Epithelial cell of prostate (primary cell): ENCODE measurements around the gene SCYGR2.

ENCODE experiments used
- DNase-seq: peaks from one replicate; pipeline ENCODE4 v3.0.0-alpha.2; 2011; ENCODE audit warnings: low read depth, low spot score
- H3K27ac ChIP-seq: fragments of 450-650 bp; 2 replicates; pipeline ENCODE4 v1.5.1; 2017; ENCODE audit warnings: mild to moderate bottlenecking

Gene SCYGR2

DNA sequence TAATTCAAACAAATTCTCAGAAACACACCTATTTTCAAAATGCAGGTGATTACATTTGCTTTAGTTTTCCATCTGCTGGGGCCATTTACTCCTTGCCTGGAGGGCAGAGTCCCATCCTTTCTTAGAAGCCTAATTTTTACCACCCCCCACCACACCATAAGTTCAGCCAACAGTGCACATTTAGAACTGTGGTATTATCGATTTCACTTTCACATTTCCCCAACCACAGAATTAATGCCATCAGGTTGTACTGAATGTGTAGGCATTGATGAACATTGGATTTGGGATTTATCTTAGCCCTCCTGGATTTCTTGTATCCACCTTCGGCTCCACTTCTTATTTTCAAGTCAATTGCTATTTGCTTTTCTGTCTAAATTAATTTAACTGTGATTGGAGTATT is 11.4 kb downstream of the SCYGR2 start:
- no peak overlapping the region for H3K27ac ChIP-seq
- DNase-seq, result no peak

DNA sequence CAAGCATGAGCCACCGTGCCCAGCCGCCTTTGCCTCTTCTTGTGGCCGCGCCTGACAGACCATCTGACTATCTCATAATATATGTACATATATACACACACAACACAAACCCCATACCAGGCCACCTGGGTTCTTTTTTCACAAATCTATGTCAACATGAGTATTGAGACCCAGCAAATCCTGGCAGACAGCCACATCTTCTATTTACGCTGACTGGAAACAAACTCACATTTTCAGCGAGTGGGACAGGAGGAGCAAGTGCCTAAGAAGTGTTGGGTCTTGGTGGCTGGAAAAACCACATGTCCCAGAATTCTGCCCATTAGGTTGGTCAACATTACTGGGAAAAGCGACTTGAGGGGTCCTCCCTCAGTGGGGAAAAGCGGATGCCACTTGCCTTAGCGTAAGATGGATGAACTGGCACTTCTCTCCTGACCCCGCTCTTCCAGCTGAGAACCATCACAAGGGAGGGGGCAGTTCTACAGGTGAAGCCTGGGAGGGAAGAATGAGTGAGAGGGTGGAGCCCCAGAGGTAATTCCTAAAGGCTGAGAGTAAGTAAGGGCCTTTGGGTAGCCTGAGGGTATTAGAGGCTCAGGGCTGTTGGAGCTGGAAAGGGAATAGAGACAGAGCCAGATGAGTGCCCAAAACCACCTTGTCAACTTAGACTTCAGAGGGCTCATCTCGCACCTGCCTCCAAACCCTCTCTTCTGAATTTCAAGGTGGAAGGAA is 14.0 kb downstream of the SCYGR2 start:
- no peak for DNase-seq
- H3K27ac ChIP-seq, result no peak overlapping the region

DNA sequence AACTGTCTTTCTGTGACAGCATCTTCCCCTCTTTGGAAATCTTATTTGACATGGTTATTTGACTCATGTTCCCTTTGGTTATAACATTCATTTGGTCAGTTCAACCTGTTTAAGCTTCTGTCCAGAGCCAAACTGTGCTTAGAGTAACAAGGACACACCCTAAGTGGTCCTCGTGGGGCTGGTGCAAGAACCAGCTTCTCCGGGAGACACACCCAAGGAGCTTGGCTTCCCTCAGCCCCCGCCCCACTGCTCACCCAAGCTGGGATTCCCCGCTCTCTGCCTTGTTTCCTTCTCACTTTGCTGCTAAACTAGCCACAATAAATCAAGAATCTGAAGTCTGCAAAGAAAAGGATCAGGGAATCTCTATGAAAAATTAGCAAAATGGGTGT is 14.6 kb downstream of the SCYGR2 start:
- H3K27ac ChIP-seq, result no peak overlapping the region
- DNase-seq, result no peak

DNA sequence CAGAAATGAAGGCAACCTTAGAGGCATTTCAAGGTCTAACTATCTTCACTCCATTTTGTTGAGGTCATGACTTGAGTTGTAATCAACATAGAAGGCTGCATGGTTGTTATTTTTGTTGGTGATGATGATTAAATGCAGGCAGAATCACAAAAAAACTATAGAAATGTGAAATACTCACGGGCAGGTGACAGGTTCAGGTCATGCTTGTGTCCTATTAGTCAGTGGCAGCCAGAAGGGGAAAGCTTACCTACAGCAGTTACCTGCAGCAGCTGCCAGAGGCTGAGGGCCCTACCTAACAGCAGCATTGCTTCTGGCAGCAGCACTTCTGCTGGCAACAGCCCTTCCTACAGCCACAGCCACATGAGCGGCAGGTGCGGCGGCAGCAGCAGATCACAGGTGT is 15.6 kb downstream of the SCYGR2 start:
- DNase-seq, result no peak
- no peak overlapping the region for H3K27ac ChIP-seq

DNA sequence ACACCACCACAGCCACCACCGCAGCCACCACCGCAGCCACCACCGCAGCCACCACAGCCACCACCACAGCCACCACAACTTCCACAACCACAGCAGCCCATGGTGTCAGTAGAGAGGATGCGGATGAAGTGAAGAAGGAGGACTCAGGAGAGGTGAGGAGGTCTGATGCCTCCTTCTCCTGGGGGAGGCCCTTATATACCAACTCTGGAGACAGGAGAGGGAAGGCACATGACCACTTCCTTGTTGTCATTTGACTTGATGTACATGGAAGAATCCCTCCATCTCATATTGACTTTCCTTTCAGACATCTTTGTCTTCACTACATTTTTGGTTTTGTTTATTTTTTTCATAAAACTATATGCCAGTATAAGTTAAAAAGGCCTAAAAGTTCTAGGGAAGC is 16.0 kb downstream of the SCYGR2 start, which contains the start of gene SCYGR3:
SCYGR3 (minus strand) TSS at position 101 of the 400 bp plus-strand sequence; CDS start at position 101, 0 bp downstream.
- no peak for DNase-seq
- no peak within 1 kb of the TSS for H3K27ac ChIP-seq

DNA sequence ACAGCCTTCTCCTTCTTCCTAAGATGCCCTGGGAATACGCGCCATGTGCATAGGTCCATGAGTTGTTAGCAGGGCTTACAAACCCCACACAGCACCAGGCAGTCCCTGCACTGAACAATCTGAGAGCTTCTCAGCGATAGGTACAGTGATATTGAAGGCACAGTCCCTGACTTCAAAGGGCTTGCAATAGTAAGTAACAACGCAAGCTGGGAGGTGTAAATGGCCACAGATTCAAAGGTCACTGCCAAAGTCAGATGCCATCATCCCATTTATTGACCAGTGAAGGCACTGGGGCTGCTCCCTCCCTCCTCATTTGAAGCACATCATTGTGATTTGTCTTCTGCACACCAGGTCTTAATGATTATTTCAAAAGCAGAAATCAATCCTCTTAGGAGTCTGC is 16.5 kb downstream of the SCYGR2 start:
- no peak for DNase-seq

DNA sequence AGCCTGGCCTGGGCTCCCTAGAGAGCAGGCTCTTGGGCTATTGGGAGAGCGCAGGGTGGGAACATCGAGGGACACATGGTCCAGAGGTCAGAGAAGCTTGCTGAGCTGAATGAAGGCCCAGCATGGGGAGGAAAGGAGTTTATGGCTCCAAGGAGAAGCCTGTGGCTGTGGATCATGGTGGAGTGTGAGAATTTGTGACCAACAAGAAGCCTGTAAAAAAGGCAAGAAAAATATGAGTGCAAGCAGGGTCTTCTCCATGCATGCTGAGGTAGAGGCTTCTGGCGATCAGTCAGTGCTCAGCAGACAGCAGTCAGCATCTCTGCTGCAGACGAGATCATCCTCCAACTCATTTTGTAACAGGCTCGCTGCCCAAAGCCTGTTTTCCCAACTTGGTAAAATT is 17.2 kb downstream of the SCYGR2 start:
- no peak overlapping the region for H3K27ac ChIP-seq
- no peak for DNase-seq

More for the DNA sequence above, 16.5 kb downstream of the SCYGR2 start:
- no peak overlapping the region for H3K27ac ChIP-seq

DNA sequence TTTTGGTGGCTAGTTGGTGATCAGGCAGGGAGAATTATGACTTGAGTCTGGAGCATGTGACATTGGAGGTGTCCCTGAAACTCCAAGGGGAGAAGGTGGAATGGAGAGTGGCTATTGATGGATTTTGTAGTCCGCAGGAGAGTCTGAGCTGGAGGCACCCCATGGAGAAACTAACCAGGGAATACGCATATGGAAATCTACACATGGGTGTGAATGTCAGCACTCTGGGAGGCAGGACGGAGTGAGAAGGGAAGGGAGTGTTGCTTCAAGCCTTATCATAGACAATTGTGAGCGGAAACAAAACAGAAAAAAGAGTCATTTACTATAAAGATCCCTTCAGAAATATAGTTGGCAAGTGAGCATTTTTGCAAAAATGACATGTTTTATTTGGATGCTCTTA is 17.9 kb downstream of the SCYGR2 start:
- DNase-seq, result no peak
- no peak overlapping the region for H3K27ac ChIP-seq

DNA sequence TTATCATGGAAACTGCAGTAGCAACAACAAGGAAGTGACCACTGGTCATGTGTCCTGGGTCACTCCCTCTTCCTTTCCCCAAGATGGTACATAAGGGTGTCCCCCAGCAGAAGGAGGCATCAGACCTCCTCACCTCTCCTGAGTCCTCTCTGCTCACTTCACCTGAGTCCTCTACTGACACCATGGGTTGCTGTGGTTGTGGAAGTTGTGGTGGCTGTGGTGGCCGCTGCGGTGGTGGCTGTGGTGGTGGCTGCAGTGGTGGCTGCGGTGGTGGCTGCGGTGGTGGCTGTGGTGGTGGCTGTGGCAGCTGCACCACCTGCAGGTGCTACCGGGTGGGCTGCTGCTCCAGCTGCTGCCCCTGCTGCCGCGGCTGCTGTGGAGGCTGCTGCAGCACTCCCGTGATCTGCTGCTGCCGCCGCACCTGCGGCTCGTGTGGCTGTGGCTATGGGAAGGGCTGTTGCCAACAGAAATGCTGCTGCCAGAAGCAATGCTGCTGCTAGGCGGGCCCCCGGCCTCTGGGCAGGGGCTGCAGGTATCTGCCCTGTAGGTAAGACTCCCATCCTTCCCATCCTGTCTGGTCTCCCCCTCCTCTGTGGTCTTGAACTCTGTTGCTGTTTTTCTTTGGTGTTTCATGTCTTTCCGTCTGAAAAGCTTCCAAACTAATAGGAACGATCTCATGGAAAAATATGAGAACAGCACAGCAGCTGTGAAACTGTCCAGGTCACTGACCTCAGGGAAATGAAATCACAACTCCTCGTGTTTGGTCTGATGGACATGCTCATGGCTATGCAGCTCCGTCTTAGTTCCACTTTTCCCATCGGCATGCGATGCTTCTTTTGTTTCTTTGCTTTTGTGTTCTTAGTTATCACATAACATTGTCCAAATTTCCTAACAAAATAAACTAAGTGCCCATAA is 18.9 kb downstream of the SCYGR2 start, which contains the start of gene SCYGR4:
SCYGR4 (plus strand) TSS at position 183 of the 915 bp plus-strand sequence; CDS start at position 183, 0 bp downstream.
- no peak for DNase-seq
- H3K27ac ChIP-seq, result no peak within 1 kb of the TSS

DNA sequence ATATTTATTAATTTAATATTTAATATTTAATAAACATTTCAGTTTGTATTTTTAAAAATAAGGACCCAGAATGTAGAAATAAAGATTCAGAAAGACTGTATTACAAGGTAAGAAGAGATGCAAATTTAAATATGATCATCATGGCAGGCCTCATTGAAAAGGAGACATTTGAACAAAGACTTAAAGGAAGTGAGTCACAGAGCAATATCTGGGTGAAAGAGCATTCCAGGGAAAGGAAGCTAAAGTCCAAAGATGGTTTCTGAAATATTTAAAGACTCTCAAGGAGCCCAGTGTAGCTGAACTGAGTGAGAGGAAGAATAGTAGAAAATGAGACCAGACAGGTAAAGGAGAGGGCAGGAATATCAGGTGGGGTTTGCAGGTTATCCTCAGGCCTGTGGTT is 24.5 kb downstream of the SCYGR2 start:
- H3K27ac ChIP-seq, result peak overlapping the region; percentile 47
- DNase-seq, result peak; percentile 6

DNA sequence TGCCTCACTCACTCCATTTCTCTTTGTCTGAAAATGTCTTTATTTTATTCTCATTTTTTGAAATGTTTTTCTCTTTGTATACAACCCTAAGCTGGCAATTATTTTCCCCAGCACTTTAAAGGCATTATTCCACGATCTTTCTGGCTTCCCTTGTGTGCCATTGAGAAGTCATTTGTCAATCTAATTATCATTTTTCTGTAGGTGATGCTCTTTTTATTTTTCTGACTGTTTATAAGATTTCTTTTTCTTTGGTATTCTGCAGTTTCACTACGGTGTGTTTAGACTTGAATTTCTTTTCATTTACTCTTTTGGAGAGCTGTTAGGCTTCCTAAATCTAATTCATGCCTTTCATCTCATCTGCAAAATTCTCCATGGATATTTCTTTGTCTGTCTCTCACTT is 26.7 kb downstream of the SCYGR2 start:
- H3K27ac ChIP-seq, result no peak overlapping the region
- DNase-seq, result no peak

DNA sequence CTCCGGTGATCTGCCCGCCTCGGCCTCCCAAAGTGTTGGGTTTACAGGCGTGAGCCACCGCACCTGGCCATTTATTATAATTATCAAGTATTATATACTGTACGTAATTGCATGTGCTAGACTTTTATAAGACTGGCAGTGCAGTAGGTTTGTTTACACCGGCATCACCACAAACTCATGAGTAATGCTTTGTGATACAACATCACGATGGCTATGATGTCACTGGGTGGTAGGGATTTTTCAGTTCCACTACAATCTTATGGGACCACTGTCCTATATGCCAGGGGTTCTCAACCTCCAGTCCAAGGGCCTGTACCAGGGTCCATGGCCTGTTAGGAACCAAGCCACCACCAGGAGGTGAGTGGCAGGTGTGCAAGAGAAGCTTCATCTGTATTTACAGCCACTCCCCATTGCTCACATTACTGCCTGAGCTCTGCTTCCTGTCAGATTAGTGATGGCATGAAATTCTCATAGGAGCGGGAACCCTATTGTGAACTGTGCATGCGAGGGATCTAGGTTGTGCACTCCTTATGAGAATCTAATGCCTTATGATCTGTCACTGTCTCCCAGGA is 28.0 kb downstream of the SCYGR2 start:
- no peak overlapping the region for H3K27ac ChIP-seq
- no peak for DNase-seq

DNA sequence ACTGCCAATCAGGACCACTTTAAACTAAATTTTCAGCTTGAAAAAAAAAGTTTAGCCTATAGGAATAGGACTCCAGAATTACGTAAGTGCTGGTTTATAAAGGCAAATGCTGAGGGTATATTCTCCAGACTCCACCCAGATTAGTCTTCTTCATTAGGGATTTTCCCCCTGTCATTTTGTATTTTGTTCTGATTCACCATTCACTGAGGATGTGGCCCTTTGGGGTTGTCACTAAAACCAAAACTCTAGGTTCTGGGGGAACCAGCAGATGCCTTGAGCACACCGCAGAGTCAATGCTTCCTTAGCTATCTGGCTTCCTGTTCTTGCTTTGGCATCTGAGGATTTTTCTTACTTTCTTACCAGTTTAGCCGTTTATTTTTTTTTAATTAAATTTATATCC is 29.1 kb downstream of the SCYGR2 start:
- no peak overlapping the region for H3K27ac ChIP-seq
- DNase-seq, result no peak

DNA sequence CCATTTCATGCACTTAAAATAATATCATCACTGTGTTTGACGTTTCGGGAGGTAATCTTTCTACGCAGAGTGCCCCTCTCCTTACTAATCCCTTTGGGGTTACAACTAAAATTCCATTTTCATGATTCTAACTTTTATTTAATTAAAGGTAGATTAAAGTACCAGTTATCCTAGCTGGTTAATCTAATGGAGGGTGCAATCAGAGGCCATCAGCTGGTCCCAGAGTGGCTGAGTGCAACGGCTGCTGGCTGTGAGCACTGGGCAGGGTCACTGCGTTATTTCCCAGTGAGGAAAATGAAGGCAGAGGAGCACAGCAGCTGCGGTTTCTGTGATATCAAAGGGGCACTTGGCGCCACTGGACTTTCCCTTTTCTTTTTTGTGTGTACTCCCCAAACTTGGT is 30.7 kb downstream of the SCYGR2 start:
- no peak overlapping the region for H3K27ac ChIP-seq
- no peak for DNase-seq

DNA sequence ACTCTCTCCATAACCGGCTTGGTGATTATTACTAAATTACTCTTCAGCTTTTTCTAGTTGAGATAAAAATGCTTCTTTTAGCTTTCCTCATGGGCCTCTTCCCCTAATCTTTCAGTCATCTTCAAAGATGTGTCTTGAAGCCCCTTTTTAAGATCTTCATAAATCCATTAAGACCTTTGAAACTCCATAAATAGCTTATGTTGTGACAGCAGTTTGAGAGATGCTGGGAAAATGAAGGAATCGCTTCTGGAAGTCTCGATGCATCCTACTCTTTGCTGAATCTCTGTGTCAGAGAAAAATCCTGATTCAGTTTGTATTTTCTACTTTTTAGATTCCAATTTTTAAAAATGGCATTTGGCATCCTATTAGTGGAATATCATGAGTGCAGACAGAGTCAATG is 31.6 kb downstream of the SCYGR2 start:
- no peak for DNase-seq
- H3K27ac ChIP-seq, result no peak overlapping the region

DNA sequence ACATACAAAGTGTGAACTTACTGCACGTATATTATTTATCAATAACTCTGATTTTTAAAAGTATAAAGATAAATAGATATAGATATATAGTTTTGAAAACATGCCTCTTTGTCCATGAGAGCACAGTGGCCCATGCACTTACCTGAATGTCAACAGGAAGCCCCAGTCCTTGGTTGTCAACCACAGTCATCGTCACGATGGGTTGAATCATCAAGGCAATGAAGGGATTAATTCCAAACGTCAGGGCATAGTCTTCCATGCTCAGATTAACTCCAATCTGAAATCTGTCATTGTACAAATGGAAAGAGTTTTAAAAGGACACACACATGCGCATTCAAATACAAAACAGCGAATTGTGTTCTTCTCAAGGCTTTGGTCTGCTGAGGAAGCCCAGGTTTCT is 34.1 kb downstream of the SCYGR2 start:
- no peak overlapping the region for H3K27ac ChIP-seq
- no peak for DNase-seq

DNA sequence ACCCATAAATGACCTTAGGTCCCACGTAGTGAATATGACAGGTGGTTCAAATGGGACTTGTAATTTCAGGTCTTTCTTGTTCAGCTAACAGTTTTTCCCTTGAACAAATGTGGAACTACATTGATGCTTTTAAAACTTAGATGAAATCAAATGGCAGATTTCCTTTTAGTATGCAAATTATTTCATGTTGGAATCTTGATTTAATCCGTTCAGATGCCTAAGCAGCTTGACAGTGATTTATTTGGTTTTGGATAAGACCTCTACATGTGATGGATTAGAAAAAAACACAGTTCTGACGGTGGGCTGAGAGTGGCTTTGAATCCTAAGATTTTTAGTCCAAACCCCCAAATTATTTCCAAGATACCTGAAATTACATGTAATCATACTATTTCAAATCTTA is 35.5 kb downstream of the SCYGR2 start:
- H3K27ac ChIP-seq, result no peak overlapping the region
- no peak for DNase-seq

DNA sequence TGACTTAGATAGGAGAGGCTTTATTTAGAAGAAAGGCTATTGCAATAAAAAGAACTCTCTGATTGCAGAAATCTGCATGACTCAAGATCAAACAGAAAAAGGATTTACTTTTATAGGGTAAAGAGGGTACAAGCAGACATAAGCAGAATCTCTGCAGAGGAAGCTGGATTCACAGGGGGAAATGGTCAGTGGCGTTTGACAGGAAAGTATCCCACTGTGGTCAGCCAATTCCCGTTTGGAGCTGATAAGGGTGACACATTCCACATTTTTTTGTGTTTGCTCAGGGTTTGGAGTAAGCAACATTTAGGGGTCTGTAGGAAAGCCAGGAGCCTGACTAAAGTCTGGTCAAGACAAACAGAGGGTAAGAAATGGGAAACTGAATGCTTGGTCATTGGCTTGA is 44.0 kb downstream of the SCYGR2 start:
- H3K27ac ChIP-seq, result no peak overlapping the region
- no peak for DNase-seq

DNA sequence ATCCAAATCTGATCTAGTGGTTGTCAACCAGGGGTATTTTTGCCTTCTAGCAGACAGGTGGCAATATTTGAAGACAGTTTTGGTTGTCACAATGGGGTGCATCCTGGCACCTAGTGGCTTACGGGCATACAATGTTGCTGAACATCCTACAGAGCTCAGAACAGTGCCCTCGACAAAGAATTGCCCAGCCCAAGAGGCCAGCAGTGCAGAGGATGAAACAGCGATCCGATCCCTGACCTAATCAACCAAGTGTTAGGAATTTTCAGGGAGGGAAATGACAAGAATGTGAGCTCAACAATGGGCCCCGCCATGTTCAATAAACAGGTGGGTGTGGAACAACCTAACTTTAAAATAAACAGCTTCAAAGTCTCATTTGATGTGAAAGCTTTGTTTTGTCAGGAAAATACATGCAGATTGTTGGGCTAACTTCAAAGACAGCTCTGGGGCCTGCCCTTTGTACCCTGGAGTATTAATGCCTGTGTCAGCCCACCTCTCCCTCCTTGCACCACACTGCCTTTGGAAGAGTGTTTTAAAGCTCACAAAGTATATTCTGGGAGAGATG is 45.4 kb downstream of the SCYGR2 start:
- no peak for DNase-seq
- no peak overlapping the region for H3K27ac ChIP-seq
